ENCODE results near the gene FBXO8.
"Not testable (repeated sequence)": the region's sequence is repeated elsewhere in the genome, so short reads cannot be mapped to it uniquely, and the experiment has no call there.

The FBXO8 gene

GRCh38 chr4:174312993-174313392 lies 29.5 kb upstream of the FBXO8 start:
- TF ChIP-seq CTCF (IDR thresholded peaks at IDR 0.05; ENCODE audit: control insufficient read depth, insufficient read depth, low read depth, low read length, missing control alignments) = no peak
- no peak for DNase-seq (ENCODE audit: low read depth)
- H3K4me3 ChIP-seq (ENCODE audit: control insufficient read depth, low read depth, low read length) = no peak overlapping the region

GRCh38 chr4:174307694-174308093 lies 24.2 kb upstream of the FBXO8 start:
- no peak for DNase-seq (ENCODE audit: low read depth)
- TF ChIP-seq CTCF (IDR thresholded peaks at IDR 0.05; ENCODE audit: control insufficient read depth, insufficient read depth, low read depth, low read length, missing control alignments) = no peak
- H3K4me3 ChIP-seq (ENCODE audit: control insufficient read depth, low read depth, low read length) = no peak overlapping the region

GRCh38 chr4:174305961-174306360 lies 22.5 kb upstream of the FBXO8 start:
- TF ChIP-seq CTCF (IDR thresholded peaks at IDR 0.05; ENCODE audit: control insufficient read depth, insufficient read depth, low read depth, low read length, missing control alignments) = no peak
- H3K4me3 ChIP-seq (ENCODE audit: control insufficient read depth, low read depth, low read length) = no peak overlapping the region
- no peak for DNase-seq (ENCODE audit: low read depth)

- TF ChIP-seq CTCF (IDR thresholded peaks at IDR 0.05; ENCODE audit: control insufficient read depth, insufficient read depth, low read depth, low read length, missing control alignments) = no peak
- H3K4me3 ChIP-seq (ENCODE audit: control insufficient read depth, low read depth, low read length) = no peak overlapping the region
- no peak for DNase-seq (ENCODE audit: low read depth)
Observed at GRCh38 chr4:174304664-174305063, 21.2 kb upstream of the FBXO8 start.

- no peak for TF ChIP-seq CTCF (IDR thresholded peaks at IDR 0.05; ENCODE audit: control insufficient read depth, insufficient read depth, low read depth, low read length, missing control alignments)
- DNase-seq (ENCODE audit: low read depth) = no peak
- no peak overlapping the region for H3K4me3 ChIP-seq (ENCODE audit: control insufficient read depth, low read depth, low read length)
Observed at GRCh38 chr4:174303687-174304086, 20.2 kb upstream of the FBXO8 start.

GRCh38 chr4:174295142-174295541 lies 11.7 kb upstream of the FBXO8 start:
- not testable (repeated sequence) for DNase-seq (ENCODE audit: low read depth); H3K4me3 ChIP-seq (ENCODE audit: control insufficient read depth, low read depth, low read length)

- not testable (repeated sequence) for H3K4me3 ChIP-seq (ENCODE audit: control insufficient read depth, low read depth, low read length); DNase-seq (ENCODE audit: low read depth)
Observed at GRCh38 chr4:174294641-174295040, 11.2 kb upstream of the FBXO8 start.

GRCh38 chr4:174292473-174292872 lies 9.0 kb upstream of the FBXO8 start:
- TF ChIP-seq CTCF (IDR thresholded peaks at IDR 0.05; ENCODE audit: control insufficient read depth, insufficient read depth, low read depth, low read length, missing control alignments) = no peak
- no peak overlapping the region for H3K4me3 ChIP-seq (ENCODE audit: control insufficient read depth, low read depth, low read length)
- DNase-seq (ENCODE audit: low read depth) = no peak
